PFSK-1 (cell line): Measurements from ENCODE around the gene ATAD3C.

Source experiments
- FOXP2 ChIP-seq: optimal IDR thresholded peaks from 2 replicates; pipeline ENCODE3; 2011; ENCODE audit warnings: borderline replicate concordance, control low read depth, inconsistent platforms; ENCODE audit not compliant: insufficient read depth; ENCODE audit errors: extremely low read length, extremely low read depth
- POLR2AphosphoS5 ChIP-seq: IDR thresholded peaks from 2 replicates; pipeline ENCODE4 v1.6.1; 2012; ENCODE audit warnings: low read depth, mild to moderate bottlenecking, control low read depth, low read length, moderate library complexity
- REST ChIP-seq, 2 experiments: IDR thresholded peaks; 2 replicates each; pipeline versions ENCODE4 v1.6.1 to v1.8.0; 2011 to 2012; ENCODE audit warnings: low read depth in 2 of 2, low read length in 2 of 2, control low read depth in 1 of 2, inconsistent platforms in 1 of 2, mild to moderate bottlenecking in 1 of 2, moderate library complexity in 1 of 2; ENCODE audit not compliant: insufficient read depth in 1 of 2
- SIN3A ChIP-seq: IDR thresholded peaks from 2 replicates; pipeline ENCODE4 v1.6.1; 2012; ENCODE audit warnings: mild to moderate bottlenecking, low read length, moderate library complexity, borderline replicate concordance; ENCODE audit not compliant: insufficient read depth
- TAF1 ChIP-seq: IDR thresholded peaks from 2 replicates; pipeline ENCODE4 v1.6.1; 2012; ENCODE audit warnings: low read length, control low read depth, borderline replicate concordance; ENCODE audit not compliant: insufficient read depth

Gene ATAD3C

DNA sequence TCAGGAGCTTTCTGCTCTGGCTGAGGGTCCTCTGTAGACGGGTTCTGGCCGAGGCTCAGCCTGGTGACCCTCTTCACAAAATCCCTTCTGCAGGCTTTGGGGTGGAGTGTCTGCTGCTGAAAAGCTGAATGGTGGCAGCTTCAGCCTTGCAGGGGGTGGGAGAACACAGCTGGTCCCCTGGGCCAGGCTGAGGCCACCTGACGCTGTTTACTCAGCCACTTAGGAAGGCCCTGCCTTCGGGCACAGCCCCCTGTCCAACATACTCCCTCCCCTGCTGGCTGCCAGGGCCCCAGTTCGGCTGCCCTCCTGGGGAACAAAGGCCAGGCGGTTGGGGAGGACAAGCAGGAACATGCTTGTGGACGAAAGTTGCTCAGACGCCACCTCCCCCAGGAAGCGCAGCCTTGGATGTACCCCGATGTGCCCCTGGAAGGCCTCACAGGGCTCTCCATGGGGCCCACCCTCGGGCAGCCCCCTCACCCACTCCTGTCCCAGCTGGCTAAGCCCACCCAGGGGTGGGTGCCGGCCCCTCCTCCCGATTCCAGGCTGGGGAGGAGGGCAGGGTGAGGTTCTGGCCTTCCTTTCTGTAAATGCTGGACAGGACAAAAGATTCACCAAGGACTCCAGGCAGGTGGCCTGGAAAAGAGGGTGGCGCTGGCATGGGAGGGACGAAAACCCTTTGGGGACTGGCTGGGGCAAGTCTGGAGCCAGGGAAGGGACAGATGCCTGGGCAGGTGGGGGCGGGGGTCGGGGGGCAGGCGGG, 28.2 kb upstream of the ATAD3C start, which contains the start of gene ANKRD65:
ANKRD65 (minus strand) TSS at position 130 of the 760 bp plus-strand sequence. CDS start 271 bp downstream, outside the sequence.
- no peak for TF ChIP-seq TAF1
- no peak for TF ChIP-seq FOXP2
- no peak for TF ChIP-seq SIN3A
- no peak for TF ChIP-seq REST (IDR thresholded peaks at IDR 0.05; ENCODE audit: insufficient read depth in 1 of 2, low read depth in 2 of 2, low read length in 2 of 2)
- no peak for TF ChIP-seq POLR2AphosphoS5

- TF ChIP-seq SIN3A = no peak
- TF ChIP-seq FOXP2 = no peak
- no peak for TF ChIP-seq TAF1
- TF ChIP-seq REST (IDR thresholded peaks at IDR 0.05; ENCODE audit: insufficient read depth in 1 of 2, low read depth in 2 of 2, low read length in 2 of 2) = no peak
- TF ChIP-seq POLR2AphosphoS5 = no peak
Observed at GRCh38 chr1:1421907-1422464, 27.5 kb upstream of the ATAD3C start.

GRCh38 chr1:1422465-1423244, 26.8 kb upstream of the ATAD3C start:
- TF ChIP-seq REST (IDR thresholded peaks at IDR 0.05; ENCODE audit: insufficient read depth in 1 of 2, low read depth in 2 of 2, low read length in 2 of 2) = no peak
- no peak for TF ChIP-seq SIN3A
- no peak for TF ChIP-seq FOXP2
- TF ChIP-seq TAF1 = no peak
- TF ChIP-seq POLR2AphosphoS5 = no peak

- no peak for TF ChIP-seq FOXP2
Observed at GRCh38 chr1:1423245-1423597, 26.3 kb upstream of the ATAD3C start.

DNA sequence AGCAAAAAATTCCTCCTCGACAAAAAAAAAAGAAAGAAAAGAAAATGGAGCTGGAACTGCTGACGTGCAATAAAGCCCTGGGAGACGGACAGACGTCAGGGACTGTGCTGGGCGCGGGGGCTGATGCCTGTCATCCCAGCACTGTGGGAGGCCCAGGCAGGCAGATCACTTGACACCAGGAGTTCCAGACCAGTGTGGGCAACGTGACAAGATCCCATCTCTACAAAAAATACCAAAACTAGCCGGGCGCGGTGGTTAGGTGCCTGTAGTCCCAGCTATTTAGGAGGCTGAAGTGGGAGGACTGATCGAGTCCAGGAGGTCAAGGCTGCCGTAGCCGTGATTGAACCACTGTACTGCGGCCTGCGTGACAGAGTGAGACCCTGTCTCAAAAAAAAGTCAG, 24.8 kb upstream of the ATAD3C start:
- no peak for TF ChIP-seq FOXP2

DNA sequence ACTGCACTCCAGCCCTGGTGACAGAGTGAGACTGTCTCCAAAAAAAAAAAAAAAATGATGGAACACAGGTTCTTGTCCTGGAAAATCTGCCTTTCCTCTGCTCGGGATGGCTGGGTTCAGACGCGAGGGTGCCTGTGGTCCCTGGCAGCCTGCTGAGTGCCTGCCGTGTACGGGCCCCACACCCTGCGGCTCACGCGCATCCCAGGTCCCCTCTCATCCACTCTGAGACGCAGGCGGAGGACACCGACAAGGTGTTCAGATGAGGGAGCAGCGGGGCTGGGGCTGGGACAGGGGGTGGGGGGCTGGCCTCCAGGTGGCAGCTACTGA, 24.1 kb upstream of the ATAD3C start:
- TF ChIP-seq SIN3A = no peak
- TF ChIP-seq POLR2AphosphoS5 = no peak
